Ishikawa (cell line): ENCODE measurements around the gene ZNF527.
A peak's percentile ranks its signal among the peaks of the same experiment; 100 is the strongest.

Experiments used
- CREB1 ChIP-seq: IDR thresholded peaks from 2 replicates; pipeline ENCODE4 v1.6.1; 2012; ENCODE audit warnings: low read depth
- FOXM1 ChIP-seq: IDR thresholded peaks from 2 replicates; pipeline ENCODE4 v1.6.1; 2012; ENCODE audit warnings: low read depth, borderline replicate concordance
- NFIC ChIP-seq: IDR thresholded peaks from 2 replicates; pipeline ENCODE4 v1.6.1; 2012
- RAD21 ChIP-seq: IDR thresholded peaks from 2 replicates; pipeline ENCODE4 v1.6.1; 2012; ENCODE audit warnings: low read depth
- TAF1 ChIP-seq: IDR thresholded peaks from 2 replicates; pipeline ENCODE4 v1.6.1; 2012; ENCODE audit warnings: low read depth, mild to moderate bottlenecking
- TCF12 ChIP-seq: IDR thresholded peaks from 2 replicates; pipeline ENCODE4 v1.6.1; 2012; ENCODE audit warnings: low read depth
- ZBTB7A ChIP-seq: IDR thresholded peaks from 2 replicates; pipeline ENCODE4 v1.6.1; 2012; ENCODE audit warnings: low read depth

DNA sequence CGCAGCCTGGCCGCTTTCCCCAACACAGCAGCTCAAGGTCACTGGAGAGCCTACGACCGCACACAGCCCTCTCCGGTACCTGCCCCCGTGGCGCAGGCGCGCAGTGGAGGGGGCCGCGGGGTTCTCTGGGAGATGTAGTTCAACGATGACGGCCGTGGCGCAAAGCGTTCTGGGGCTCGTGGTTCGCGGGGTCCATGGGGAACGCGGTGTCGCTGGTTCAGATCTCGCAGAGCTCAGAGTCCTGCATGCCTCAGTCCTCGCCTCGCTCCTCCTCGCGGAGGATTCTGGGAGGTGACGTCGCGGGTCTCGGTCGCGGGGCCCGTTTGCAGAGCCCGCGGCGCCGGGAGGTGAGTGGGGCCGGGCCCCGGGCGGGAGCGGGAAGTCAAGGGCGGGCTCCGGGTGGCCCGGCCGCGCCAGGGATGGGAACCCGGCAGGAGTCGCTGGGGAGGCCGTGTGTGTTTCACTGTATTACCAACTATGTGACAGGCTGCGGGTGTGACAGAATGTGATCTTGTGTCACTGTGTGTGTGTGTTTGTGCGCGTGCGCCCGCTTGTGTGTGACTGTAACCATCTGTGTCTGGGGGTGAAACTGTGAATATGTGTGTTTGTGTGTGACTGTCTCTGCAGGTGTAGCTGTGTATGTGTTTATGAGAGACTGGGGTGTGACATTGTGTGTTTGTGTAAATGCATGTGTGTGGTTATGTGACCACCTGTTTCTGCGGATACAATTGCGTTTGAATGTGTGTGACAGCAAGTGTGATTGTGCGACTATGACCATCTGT lies at the start of gene ZNF527:
- TF ChIP-seq ZBTB7A: no peak
- TF ChIP-seq TAF1: peak; percentile 38; the same call in 1 of the 2 replicates
- no peak for TF ChIP-seq FOXM1
- TF ChIP-seq NFIC: no peak
- peak; percentile 69; the same call in 1 of the 2 replicates for TF ChIP-seq CREB1
- no peak for TF ChIP-seq RAD21
- peak; percentile 53; the same call in 1 of the 2 replicates for TF ChIP-seq TCF12
